ENCODE results near the gene SLX4IP.
A peak's percentile ranks its signal among the peaks of the same experiment; 100 is the strongest.
"Not testable (repeated sequence)": the region's sequence is repeated elsewhere in the genome, so short reads cannot be mapped to it uniquely, and the experiment has no call there.

The SLX4IP gene

DNA sequence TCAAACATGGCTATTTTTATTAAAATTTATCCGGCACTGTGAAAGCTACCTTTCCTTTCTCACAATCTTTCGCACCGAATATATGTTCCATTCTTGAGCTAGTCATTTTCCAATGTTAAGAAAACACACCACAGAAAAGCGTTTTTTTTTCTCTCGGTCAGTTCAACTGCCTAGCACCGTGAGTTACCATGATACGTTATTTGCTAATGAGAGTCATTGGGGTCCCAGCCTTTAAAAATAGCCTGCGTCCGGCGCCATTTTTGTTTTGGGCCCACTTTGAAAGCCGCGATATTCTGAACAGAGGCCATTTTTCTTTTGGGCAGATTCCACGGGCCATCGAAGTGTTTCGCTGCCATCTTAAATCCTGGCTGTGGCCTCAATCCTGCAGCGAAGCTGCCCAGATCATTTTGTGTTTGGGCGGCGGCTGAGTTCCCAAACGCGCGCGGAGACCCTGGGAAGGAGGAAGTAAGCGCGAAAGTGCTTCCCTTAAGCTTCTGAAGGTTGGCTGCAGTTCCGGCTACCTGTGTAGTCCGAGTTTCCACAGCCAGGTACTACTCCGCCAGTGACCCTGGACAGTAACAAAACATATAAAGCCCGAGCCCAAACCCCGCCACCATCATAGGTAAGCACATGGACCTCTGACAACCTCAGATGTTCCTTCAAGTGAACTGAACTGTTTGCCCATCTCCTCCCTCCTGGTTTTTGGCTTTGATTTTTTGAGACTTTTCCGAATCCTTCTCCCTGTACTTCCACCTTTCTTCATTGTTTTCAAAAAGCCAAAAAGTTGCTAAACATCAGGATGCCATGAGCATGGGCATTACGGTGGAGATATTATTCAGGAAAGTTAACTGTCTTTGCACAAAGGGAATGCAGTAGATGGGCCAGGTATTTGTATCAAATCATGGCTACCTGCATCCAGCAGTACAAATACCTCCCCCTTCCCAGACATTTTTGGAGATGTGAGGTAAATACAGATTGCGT lies at the start of gene SLX4IP:
SLX4IP (plus strand) TSS at position 474 of the 981 bp plus-strand sequence. CDS start 22,900 bp downstream, outside the sequence.
- DNase-seq (ENCODE audit: low read depth), result peak; percentile 80

DNA sequence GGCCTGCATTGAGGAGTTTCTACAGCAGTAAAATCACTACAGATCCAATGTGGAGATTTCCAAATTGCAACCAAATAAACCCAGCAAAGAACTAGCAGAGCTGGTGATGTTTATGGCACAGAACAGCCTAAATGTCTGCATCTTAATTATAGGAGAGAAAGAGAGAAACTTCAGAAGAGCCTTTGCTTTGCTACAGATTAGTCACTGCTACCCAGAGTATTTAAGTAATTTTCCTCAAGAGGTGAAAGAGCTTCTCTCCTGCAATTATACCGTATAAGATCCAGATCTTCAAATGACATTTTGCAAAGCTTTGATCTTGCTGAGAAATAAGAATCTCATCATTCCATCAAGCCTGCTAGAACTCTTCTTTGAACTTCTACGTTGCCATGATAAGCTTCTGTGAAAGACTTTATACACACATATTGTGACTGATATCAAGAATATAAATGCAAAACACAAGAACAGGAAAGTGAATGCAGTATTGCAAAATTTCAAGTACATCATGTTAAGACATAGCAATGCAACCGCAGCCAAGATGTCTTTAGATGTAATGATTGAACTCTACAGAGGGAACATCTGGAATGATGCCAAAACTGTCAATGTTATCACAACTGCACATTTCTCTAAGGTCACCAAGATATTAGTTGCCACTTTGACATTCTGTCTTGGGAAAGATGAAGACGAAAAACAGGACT lies 49.1 kb upstream of the SLX4IP start:
- DNase-seq (ENCODE audit: low read depth), result no peak

DNA sequence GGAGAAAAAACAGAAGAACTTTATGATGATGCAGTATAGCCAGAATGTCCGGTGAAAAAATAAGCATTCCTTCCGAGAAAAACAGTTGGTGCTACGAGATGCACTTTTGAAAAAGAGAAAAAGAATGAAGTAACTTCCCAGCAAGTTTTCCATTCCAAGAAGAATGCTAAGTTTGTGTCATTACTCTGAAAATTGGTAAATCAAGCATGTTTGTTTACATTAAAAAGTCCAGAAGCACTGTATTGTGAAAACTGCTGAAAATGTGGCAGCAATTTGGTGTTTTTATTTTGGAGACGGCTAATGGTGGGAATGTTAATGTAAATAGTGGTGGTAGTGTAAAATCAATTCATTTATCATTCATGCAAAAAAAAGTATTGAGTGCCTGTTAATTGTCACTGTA lies 47.4 kb upstream of the SLX4IP start:
- no peak for DNase-seq (ENCODE audit: low read depth)

DNA sequence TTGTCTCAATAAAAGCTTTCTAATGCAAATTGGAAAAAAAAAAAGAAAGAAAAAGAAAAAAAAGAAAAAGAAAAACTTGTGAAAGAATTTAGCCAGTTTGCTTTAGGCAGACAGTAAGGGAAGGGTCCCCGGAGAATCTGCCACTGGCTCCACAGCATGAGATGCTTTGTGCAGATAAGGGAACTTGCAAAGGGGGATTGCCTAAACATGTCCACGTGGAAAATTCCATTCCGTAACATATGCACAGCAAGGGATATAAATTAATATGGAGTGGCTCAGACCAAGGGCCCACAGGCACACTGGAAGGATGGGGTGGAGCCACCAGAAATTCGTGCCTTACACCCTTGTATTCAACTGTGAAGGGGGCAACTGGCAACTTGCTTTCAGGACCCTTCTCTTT lies 46.5 kb upstream of the SLX4IP start:
- no peak for DNase-seq (ENCODE audit: low read depth)

DNA sequence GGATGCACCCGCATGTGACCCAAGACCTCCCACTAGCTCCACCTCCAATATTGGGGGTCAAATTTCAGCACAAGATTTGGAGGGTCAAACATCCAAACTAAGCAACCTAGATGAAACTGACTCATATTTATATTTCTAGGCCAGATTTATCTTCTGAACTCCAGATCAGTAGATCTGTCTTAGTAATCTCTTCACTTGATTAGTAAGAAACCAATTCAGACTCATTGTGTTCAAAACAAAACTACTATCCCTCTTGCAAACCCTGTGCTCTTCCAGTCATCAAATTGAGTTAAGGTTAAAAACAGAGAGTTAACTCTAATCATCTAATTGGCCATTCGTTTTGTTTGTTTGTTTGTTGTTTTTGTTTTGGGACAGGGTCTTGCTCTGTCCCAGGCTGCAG lies 44.4 kb upstream of the SLX4IP start:
- no peak for DNase-seq (ENCODE audit: low read depth)

DNA sequence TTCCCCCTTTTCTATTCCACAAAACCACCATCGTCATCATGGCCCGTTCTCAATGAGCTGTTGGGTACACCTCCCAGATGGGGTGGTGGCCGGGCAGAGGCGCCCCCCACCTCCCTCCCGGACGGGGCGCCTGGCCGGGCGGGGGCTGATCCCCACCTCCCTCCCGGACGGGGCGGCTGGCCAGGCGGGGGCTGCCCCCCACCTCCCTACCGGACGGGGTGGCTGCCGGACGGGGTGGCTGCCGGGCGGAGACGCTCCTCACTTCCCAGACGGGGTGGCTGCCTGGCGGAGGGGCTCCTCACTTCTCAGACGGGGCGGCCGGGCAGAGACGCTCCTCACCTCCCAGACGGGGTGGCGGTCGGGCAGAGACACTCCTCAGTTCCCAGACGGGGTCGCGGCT lies 40.4 kb upstream of the SLX4IP start:
- DNase-seq (ENCODE audit: low read depth), result not testable (repeated sequence)

DNA sequence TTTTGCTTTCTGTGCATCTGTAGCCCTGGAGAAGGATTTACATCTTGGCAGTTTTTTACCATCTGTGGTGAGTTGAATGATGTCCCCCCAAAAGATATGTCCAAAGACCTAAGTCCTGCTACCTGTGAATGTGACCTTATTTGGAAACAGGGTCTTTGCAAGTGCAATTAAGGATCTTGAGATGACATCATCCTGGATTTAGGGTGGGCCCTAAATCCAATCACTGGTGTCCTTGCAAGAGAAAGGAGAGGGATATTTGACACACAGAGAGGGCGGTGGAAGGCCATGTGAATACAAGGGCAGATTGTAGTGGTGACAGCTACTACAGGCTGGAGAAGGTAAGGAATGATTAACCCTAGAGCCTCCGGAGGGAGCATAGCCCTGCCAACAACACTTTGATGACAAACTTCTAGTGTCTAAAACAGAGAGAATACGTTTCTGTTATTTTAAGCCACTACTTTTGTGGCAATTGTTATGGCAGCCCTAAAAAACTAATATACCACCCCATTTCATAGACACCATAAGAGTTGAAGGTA lies 36.2 kb upstream of the SLX4IP start:
- DNase-seq (ENCODE audit: low read depth), result no peak

DNA sequence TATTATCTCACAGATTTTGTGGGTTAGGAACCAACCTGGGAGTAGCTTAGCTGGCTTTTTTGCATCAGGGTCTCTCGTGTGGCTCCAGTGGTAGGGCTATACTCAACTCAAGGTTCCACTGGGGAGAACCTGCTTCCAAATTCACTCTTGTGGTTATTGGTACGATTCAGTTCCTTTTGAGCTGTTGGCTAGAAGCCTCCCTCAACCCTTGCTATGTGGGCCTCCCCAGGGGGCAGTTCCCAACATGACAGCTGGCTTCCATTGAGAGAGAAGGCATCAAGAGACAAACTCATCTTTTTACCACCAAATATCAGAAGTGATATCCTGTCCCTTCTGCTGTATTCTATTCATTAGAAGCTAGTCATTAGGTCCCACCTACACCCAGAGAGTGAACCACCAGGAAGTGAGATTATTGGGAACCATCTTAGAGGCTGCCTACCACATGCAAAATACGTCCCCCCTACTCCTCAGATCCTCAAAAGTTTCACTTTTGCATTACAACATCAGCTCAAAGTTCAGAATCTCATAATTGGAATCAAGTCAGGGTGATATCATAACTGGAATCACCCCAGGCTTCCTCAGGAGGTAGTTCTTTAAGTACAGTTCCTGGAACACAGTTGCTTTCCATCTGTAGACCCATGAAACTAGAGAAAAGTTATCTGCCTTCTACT lies 32.0 kb upstream of the SLX4IP start:
- DNase-seq (ENCODE audit: low read depth), result no peak

DNA sequence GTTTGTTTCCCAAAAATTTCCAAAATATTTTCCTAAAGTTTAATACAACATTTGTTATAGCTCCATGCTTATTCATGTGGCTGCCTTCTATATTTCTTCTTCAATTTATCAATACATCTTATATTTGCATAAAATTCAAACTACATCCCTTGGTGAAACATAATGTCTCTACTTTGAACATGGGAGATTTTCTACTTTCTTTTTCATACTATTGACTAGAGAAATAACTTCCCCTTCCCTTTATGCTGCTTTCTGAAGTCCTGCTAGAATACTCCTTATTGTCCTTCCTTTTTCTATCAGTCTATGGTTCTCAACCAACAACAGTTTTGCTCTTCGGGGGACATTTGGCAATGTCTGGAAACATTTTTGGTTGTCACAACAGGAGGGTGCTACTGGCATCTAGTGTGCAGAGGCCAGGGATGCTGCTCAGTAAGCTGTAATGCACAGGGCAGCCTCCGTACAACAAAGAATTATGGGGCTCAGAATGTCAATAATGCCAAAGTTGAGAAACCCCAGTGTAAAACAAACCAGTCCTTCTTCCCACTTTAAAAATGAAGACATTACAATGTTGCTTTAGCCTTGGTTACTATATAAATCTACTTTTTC lies 31.0 kb upstream of the SLX4IP start:
- no peak for DNase-seq (ENCODE audit: low read depth)

DNA sequence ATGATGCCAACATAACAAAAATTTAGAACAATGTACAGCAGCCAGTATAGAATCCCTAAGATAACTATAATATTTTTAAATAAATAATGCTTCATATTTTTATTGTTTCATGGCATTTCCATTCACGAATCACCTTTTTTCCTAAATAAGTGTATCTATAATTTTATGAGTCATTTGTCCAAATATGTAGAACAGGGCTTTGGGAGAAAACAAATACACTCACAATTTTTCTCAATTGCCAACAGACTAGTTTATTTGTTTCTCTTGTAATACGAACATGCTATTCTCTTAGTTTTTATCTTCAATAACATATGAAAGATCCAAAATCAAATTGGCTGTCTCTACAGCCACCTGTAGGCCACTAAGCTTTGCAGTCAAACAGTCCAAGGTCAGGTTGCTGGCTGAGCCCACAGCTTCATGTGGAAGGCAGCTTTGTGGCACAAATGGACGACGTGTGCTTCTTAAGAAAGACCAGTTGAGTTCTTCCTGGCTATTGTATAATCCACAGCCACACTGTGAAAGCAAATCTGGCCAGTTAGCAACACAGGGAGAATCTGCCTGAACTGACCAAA lies 30.1 kb upstream of the SLX4IP start:
- no peak for DNase-seq (ENCODE audit: low read depth)

DNA sequence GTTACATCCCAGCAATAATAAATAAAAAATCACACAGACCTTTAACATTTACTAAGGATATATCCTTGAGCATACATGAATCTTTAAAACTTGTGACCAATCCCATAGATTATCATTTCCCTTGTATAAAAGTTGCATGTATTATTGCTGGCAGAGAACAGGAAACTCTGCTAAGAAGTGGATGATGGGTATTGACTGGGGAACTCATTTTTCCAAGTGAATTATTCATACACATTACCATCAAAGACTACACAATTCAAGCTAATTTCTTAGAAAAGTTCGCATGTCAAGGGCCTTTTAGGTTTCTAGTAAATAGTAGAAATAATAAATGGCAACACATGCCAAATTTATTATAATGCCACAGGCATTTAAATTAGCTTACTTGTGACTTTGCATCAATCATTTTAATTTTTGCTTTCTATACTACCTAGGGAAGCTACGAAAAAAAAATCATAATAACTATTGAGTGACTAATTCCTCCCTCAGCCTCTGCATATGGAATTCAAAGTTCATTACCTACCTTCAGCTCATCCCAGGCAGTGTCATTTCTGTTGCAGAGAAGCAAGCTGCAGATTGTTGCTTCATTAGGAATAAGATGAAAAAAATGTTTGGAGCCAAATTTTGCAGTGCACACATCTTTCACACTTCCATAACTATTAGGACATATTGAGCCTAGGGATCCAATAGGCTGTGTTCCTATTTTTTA lies 26.8 kb upstream of the SLX4IP start:
- no peak for DNase-seq (ENCODE audit: low read depth)

DNA sequence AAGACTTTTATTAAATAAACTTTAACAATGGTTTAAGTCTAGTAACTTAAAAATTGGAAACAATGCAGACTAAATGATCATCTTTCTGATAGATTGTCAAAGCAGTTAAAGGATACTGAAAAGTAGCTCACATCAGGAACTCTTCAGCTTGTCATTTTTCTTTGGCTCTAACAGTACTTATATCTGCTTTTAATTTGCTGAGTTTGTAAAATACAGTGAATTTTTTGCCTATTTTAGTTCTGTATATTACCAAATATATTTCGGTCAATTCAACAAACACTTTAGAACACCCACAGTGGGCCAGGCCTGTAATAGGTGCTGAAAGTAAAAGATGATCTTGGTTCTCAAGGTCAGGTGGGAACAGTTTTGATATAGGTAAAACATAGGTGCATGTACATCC lies 23.4 kb upstream of the SLX4IP start:
- DNase-seq (ENCODE audit: low read depth), result no peak

DNA sequence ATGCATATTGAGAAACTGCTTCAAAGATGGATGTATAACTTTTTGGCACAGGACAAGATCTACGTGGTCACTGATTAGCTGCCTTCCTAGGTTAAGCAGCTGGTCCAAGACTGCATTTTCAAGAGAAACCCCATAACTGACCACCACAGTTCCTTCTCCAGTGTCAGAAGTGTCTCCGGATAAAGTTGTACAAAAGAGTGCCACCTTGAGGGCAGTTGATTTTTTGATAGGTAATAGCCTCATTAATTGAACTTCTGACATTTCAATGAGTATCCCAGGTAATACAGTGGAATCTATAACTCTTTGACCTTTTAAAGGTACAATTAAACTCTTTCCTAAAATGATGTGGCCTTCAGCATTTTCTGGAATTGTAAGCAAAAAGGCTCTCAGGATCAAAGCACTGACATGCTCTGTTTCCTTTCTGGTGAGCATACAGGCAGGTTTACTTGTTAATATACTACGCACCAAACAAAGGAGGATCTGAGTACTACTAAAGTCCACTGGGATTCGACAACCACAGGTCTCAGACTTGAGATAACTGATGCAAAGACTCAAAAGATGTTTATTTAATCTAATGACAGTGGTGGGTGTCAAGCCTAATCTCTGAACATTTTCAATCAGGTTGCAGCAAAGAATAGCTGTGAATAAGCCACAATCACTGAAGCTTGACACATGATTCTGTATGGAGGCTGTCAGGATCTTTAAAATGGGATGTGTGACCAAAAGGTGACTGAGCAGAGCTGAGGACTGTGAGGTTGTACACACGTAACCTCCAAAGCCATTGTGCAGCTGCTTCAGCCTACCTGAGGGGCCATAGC lies 22.3 kb upstream of the SLX4IP start:
- DNase-seq (ENCODE audit: low read depth), result no peak

DNA sequence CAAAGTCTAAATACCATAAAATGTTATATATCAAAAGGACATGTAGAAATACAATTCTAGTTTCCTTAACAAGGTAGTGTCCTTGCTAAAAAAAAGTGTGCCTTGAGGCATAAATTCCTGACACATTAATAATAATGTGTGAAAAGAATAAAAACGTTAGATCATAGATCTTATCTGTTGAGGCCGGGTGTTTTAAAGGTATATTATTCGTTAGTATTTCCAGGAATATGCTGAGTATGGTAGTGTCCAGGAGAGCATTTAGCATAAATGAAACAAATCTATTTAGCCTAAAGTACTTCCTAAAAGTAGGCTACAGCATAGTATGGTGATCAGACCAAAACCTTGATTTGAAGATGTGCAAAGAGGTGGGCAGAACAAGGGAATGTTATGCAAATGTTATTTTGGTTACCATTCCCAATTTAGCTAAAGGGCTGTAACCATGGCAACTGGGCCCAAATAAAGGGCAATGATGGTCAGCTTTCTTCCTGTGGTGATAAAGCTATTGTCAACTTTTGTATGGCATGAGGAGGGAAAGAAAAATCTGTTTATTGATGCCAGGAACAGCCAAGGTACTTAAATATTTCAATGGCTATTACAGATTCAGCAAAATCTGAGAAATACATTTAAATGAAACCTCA lies 20.0 kb upstream of the SLX4IP start:
- no peak for DNase-seq (ENCODE audit: low read depth)

DNA sequence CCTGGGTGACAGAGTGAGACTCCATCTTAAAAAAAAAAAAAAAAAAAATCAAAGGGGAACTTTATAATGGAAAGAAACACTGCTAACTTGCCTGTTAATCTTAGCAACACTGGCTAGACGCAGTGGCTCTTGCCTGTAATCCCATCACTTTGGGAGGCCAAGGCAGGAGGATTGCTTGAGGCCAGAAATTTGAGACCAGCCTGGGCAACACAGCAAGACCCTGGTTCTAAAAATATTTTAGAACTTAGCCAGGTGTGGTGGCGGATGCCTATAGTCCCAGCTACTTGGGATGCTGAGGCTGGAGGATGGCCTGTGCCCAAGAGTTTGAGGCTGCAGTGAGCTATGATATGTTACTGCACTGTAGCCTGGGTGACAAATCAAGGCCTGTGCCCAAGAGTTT lies 17.9 kb upstream of the SLX4IP start:
- DNase-seq (ENCODE audit: low read depth), result not testable (repeated sequence)

DNA sequence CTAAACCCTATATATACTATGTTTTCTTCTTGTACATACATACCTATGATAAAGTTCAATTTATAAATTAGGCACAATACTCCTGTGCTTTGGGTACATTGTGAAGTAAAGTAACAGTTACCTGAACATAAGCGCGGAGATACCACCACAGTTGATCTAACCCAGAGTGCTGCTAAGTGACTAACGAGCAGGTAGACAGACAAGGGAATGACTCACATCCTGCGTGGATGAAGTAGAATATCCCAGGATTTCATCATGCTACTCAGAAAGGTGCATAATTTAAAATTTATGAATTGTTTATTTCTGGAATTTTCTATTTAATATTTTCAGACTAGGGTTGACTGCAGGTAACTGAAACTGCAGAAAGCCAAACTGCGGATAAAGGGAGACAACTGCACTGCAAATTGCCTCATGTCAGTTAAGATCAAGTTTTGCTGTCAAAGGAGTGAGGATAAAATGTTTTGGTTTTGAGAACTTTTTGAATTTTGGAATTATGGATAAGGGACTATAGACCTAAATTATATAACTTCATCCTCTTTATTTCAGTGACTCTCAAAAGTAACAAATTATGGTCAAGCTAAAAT lies 15.5 kb upstream of the SLX4IP start:
- DNase-seq (ENCODE audit: low read depth), result no peak

DNA sequence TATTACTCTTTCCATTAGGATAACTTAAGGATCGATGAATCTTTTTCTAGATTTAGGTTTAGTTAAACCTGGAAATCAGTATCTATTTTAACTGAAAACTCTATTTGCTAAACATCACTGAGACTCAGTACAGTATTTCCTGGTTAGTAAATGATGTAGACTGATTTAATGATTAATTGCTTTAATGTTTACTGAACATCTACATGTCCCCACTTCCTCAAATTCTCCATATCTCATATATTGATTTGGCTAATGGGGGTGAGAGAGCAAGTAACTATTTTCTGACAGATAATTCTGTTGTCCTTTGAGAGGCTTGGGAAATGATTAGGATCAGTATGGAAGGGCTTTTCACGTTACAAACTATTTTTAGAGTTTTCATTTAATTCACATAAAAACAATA lies 11.4 kb upstream of the SLX4IP start:
- no peak for DNase-seq (ENCODE audit: low read depth)

DNA sequence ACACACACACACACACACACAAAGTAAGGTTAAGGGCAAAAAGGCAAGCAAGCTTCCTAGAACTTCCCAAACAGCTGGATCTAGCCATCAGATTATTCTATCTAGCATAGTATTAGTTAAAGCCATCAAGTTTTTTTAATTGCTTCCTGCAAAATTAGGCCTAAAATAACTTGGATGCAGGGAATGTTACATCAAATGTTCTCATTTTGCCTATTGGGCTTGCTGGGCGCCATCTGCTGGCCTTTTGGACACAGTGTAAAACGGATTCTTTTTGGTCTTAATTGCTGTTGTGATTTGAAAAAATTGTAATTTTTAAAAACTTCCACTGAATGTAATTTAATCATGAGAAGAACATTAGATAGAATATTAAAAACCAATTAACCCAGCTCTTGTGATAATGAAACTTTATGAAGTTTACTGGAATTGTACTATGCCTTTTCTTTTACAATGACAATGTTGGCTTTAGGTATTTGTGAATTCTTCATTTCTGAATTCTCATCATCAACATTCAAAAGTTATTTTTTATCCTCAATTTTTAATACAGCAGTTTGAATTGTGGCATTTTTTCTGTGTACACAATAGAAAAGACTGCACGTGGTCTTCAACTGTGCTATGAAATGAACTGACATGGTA lies 7.9 kb upstream of the SLX4IP start:
- no peak for DNase-seq (ENCODE audit: low read depth)

DNA sequence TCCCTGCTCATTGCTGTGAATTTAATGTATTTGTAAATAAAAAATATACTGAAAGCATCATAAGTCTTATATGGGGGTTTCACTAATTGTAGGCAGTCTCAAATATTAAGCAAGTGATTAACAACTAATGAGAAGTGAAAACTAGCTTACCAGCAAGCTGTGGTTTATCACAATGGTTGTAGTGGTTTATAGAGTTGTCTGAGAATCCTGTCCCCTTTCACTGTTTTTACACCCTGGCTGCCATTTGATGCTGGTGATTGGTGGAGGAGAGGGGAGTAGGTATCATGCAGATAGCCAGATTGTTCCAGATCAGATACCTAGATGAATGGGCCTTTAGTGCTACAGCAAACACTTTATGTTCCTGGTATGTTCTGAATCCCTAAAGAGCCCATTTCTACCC lies 7.1 kb upstream of the SLX4IP start:
- DNase-seq (ENCODE audit: low read depth), result no peak

Measured in activated T-cell treated with anti-CD3 and anti-CD28 coated beads for 24 hours (primary cell).